ENCODE data around the gene NET1.

The NET1 gene

DNA sequence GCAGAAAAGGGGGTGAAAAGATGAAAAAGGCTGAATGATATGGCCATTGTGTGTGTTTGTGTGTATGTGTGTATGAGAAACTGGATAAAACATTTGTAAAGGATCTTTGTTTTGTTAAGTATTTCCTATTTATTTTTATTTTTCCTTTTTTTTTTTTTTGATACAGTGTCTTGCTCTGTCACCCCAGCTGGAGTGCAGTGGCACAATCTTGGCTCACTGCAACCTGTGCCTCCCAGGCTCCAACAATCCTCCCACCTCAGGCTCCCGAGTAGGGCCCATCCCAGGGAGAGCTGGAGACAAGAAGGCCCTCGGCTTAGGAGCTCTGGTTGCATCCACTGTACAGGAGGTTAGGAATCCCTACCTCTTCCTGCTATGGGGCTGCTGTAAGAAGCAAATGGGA, 93.9 kb downstream of the NET1 start:
- DNase-seq (ENCODE audit: low read depth), result no peak
- H3K4me3 ChIP-seq (ENCODE audit: low read length), result no peak overlapping the region
- TF ChIP-seq, protein P1, sequence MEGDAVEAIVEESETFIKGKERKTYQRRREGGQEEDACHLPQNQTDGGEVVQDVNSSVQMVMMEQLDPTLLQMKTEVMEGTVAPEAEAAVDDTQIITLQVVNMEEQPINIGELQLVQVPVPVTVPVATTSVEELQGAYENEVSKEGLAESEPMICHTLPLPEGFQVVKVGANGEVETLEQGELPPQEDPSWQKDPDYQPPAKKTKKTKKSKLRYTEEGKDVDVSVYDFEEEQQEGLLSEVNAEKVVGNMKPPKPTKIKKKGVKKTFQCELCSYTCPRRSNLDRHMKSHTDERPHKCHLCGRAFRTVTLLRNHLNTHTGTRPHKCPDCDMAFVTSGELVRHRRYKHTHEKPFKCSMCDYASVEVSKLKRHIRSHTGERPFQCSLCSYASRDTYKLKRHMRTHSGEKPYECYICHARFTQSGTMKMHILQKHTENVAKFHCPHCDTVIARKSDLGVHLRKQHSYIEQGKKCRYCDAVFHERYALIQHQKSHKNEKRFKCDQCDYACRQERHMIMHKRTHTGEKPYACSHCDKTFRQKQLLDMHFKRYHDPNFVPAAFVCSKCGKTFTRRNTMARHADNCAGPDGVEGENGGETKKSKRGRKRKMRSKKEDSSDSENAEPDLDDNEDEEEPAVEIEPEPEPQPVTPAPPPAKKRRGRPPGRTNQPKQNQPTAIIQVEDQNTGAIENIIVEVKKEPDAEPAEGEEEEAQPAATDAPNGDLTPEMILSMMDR (IDR thresholded peaks at IDR 0.05; ENCODE audit: insufficient read depth, low read depth, low read length, missing control alignments), result no peak

DNA sequence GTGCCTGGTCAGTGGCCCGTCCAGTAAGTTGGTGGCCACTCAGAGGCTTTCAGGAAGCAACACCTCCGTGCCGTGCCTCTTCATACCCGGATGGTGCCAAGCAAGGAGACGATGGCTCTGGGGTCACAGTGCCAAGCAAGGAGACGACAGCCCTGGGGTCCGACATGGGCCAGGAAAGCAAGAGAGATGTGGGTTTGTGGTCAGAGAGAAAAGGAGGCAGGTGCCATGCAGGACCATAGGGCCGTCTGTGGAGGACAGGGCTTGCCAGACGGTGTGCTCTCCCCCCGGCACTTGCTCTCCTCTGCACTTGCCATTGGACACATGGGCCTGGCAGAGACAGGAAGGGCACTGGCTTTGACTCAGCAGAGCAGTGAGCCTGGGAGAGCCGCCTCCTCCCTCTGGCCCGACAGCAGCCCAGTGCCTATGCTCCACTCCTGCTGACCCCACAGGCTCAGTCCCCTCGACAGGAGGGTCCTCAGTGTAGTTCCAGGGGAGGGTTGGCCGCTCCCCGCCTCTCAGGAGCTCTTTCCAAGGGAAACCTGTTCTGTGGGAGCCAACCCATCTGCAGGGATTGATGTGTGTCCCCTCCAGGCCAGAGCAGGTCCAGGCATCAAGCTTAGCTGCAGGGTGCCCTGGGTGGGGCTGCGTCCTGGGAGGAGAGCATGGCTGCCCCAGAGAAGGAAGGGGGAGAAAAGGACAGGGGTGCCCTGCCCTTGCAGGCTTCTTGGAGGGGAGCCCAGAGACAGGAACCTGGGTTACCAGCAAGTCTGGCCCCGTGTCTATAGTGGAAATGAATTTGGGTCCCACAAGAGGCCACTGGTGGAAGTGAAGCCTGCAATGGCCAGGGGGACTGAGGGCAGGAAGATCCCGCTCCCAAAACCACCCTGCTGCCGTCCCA, 94.6 kb downstream of the NET1 start:
- DNase-seq (ENCODE audit: low read depth), result no peak
- H3K4me3 ChIP-seq (ENCODE audit: low read length), result no peak overlapping the region
- TF ChIP-seq, protein P1 (IDR thresholded peaks at IDR 0.05; ENCODE audit: insufficient read depth, low read depth, low read length, missing control alignments), result no peak

DNA sequence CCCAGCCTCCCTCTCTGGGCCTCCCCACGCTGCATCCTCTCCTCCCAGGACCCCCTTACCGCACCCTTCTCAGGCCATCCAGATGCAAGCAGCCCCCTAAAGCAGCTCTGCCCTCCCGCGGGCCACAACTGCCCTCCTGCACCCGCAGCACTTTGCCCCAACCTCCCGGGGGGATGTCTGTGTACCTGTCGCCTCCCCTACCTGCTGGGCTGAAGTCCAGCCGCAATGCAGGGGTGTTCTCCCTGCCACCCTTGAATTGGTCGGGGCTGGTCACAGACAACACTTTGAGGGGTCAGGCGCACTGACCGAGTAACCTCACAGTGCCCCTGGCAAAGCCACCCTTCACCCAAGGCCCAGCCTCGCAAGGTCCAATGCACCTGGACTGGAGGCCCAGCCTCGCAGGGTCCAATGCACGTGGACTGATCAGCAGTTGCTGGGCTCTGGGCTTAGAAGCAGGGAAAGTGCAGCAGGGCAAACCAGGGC, 95.3 kb downstream of the NET1 start:
- no peak overlapping the region for H3K4me3 ChIP-seq (ENCODE audit: low read length)
- DNase-seq (ENCODE audit: low read depth), result no peak
- TF ChIP-seq, protein P1 (IDR thresholded peaks at IDR 0.05; ENCODE audit: insufficient read depth, low read depth, low read length, missing control alignments), result no peak

DNA sequence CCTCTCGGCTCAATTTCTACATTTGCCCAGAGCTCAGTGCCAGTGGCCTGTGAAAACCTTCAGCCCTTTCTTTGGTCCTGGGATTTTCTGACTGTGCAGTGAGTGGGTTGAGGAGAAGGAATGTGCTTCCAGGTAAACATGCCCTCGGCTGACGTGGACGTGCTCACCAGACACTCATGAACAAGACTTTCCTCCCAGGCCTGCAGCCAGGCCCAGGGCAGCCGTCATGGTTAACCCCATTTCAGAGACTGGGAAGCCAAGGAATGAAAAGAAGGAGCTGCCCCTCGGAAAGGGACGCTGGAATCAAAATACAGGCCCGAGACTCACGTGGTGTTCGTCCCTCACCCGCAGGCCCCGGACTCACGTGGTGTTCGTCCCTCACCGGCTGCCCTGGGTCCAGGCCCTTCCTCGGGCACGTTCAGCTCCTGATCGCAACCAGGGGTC, 95.8 kb downstream of the NET1 start:
- no peak overlapping the region for H3K4me3 ChIP-seq (ENCODE audit: low read length)
- DNase-seq (ENCODE audit: low read depth), result no peak
- TF ChIP-seq, protein P1 (IDR thresholded peaks at IDR 0.05; ENCODE audit: insufficient read depth, low read depth, low read length, missing control alignments), result no peak
